ENCODE data around the gene AZI2.

DNA sequence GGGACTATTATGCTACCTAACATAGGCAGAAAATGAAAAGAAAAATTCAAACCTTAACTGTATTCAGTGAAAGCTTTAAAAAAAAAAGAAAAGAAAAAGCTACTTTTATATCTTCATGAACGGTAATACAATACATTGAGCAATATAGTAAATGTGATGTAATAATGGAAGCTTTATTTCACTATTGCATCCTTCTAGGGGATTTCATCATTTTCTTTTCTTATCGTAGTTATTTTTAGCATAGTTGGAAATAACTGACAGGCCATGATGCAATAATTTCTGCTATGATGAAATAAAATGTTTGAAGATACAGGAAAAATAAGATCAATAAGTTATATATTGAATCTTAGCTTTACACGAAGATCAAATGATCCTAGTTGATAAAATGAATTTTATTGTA lies 40.4 kb downstream of the AZI2 start:
- TF ChIP-seq OSR1 (CRISPR knock-in tag; IDR thresholded peaks at IDR 0.05) = no peak
- no peak for TF ChIP-seq GLIS3 (CRISPR knock-in tag; IDR thresholded peaks at IDR 0.05)
- no peak for TF ChIP-seq ZFP3 (CRISPR knock-in tag; IDR thresholded peaks at IDR 0.05)
- no peak for TF ChIP-seq ISL1 (CRISPR knock-in tag; IDR thresholded peaks at IDR 0.05)
- no peak for TF ChIP-seq TOX (CRISPR knock-in tag; IDR thresholded peaks at IDR 0.05; ENCODE audit: borderline replicate concordance)
- TF ChIP-seq, protein P1, sequence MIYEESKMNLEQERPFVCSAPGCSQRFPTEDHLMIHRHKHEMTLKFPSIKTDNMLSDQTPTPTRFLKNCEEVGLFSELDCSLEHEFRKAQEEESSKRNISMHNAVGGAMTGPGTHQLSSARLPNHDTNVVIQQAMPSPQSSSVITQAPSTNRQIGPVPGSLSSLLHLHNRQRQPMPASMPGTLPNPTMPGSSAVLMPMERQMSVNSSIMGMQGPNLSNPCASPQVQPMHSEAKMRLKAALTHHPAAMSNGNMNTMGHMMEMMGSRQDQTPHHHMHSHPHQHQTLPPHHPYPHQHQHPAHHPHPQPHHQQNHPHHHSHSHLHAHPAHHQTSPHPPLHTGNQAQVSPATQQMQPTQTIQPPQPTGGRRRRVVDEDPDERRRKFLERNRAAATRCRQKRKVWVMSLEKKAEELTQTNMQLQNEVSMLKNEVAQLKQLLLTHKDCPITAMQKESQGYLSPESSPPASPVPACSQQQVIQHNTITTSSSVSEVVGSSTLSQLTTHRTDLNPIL (CRISPR knock-in tag; IDR thresholded peaks at IDR 0.05; ENCODE audit: low read depth) = no peak
- no peak for TF ChIP-seq BACH2 (CRISPR knock-in tag; IDR thresholded peaks at IDR 0.05; ENCODE audit: borderline replicate concordance)
- no peak for TF ChIP-seq ARNTL (CRISPR knock-in tag; IDR thresholded peaks at IDR 0.05; ENCODE audit: borderline replicate concordance, low read depth)
- TF ChIP-seq PATZ1 (CRISPR knock-in tag; IDR thresholded peaks at IDR 0.05; ENCODE audit: borderline replicate concordance) = no peak
- TF ChIP-seq CSRNP3 (CRISPR knock-in tag; IDR thresholded peaks at IDR 0.05) = no peak

Data from SK-N-SH treated with all-trans-retinoic acid at 6 μM for 48 hours (cell line).